ENCODE results near the gene BORCS6. TPM values are rescaled to one million over a fixed set of nuclear protein-coding genes. Genes with fewer than 3 reads are reported as not detected.

The BORCS6 gene
- total and polyA plus RNA-seq, 2 of the 13 experiments (the other 11 are each of a cell fraction or from before 2014, with no cell fraction given): 2.0 to 5.1 TPM

GRCh38 chr17:8156246-8156992, 33.6 kb downstream of the BORCS6 start (continued):
- no peak for TF ChIP-seq ZNF569 (CRISPR knock-in tag; IDR thresholded peaks at IDR 0.05; ENCODE audit: borderline replicate concordance)
- no peak for TF ChIP-seq PTBP1 (IDR thresholded peaks at IDR 0.05; ENCODE audit: low read depth, low read length, poor library complexity, severe bottlenecking)
- peak; percentile 51; the same call in 1 of the 2 replicates for TF ChIP-seq PHF8 (CRISPR knock-in tag; IDR thresholded peaks at IDR 0.05)
- no peak for TF ChIP-seq MIER2 (CRISPR knock-in tag; IDR thresholded peaks at IDR 0.05)
- TF ChIP-seq E2F5 (CRISPR knock-in tag; conservative IDR thresholded peaks at IDR 0.05): no peak
- no peak for TF ChIP-seq RFX5 (IDR thresholded peaks at IDR 0.05; ENCODE audit: low read depth, low read length)
- peak; percentile 48; the same call in 1 of the 2 replicates for TF ChIP-seq IRF2 (CRISPR knock-in tag; IDR thresholded peaks at IDR 0.05)
- TF ChIP-seq NR2F1 (CRISPR knock-in tag; IDR thresholded peaks at IDR 0.05): no peak
- TF ChIP-seq, protein P1, sequence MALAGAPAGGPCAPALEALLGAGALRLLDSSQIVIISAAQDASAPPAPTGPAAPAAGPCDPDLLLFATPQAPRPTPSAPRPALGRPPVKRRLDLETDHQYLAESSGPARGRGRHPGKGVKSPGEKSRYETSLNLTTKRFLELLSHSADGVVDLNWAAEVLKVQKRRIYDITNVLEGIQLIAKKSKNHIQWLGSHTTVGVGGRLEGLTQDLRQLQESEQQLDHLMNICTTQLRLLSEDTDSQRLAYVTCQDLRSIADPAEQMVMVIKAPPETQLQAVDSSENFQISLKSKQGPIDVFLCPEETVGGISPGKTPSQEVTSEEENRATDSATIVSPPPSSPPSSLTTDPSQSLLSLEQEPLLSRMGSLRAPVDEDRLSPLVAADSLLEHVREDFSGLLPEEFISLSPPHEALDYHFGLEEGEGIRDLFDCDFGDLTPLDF (CRISPR knock-in tag; IDR thresholded peaks at IDR 0.05): peak; percentile 36; the same call in 1 of the 2 replicates
- TF ChIP-seq SRF (IDR thresholded peaks at IDR 0.05; ENCODE audit: low read depth, low read length): no peak
- no peak for TF ChIP-seq ZNF484 (CRISPR knock-in tag; IDR thresholded peaks at IDR 0.05; ENCODE audit: borderline replicate concordance, low read depth)
- 0 out of 2 replicates have a peak, but pooled peaks have one; percentile 26 for TF ChIP-seq MED13 (CRISPR knock-in tag; IDR thresholded peaks at IDR 0.05)
- no peak for TF ChIP-seq ZNF451 (CRISPR knock-in tag; IDR thresholded peaks at IDR 0.05)
- no peak for TF ChIP-seq HHEX (CRISPR knock-in tag; IDR thresholded peaks at IDR 0.05)
- TF ChIP-seq PATZ1 (CRISPR knock-in tag; IDR thresholded peaks at IDR 0.05): peak; percentile 32; the same call in 1 of the 2 replicates
- TF ChIP-seq, protein P2, sequence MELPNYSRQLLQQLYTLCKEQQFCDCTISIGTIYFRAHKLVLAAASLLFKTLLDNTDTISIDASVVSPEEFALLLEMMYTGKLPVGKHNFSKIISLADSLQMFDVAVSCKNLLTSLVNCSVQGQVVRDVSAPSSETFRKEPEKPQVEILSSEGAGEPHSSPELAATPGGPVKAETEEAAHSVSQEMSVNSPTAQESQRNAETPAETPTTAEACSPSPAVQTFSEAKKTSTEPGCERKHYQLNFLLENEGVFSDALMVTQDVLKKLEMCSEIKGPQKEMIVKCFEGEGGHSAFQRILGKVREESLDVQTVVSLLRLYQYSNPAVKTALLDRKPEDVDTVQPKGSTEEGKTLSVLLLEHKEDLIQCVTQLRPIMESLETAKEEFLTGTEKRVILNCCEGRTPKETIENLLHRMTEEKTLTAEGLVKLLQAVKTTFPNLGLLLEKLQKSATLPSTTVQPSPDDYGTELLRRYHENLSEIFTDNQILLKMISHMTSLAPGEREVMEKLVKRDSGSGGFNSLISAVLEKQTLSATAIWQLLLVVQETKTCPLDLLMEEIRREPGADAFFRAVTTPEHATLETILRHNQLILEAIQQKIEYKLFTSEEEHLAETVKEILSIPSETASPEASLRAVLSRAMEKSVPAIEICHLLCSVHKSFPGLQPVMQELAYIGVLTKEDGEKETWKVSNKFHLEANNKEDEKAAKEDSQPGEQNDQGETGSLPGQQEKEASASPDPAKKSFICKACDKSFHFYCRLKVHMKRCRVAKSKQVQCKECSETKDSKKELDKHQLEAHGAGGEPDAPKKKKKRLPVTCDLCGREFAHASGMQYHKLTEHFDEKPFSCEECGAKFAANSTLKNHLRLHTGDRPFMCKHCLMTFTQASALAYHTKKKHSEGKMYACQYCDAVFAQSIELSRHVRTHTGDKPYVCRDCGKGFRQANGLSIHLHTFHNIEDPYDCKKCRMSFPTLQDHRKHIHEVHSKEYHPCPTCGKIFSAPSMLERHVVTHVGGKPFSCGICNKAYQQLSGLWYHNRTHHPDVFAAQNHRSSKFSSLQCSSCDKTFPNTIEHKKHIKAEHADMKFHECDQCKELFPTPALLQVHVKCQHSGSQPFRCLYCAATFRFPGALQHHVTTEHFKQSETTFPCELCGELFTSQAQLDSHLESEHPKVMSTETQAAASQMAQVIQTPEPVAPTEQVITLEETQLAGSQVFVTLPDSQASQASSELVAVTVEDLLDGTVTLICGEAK (IDR thresholded peaks at IDR 0.05): no peak
- TF ChIP-seq, protein P2 (CRISPR knock-in tag; IDR thresholded peaks at IDR 0.05): no peak

All from HepG2 (cell line).